ENCODE measurements around the gene TMEM168. TPM values are rescaled to one million over a fixed set of nuclear protein-coding genes. Genes with fewer than 3 reads are reported as not detected.
"Not testable (repeated sequence)": the region's sequence is repeated elsewhere in the genome, so short reads cannot be mapped to it uniquely, and the experiment has no call there.

TMEM168 gene
- total RNA-seq, 1 donor from 2014 or later: 23.3 TPM

GRCh38 chr7:112799448-112800120, 9.4 kb upstream of the TMEM168 start:
- Mint-ChIP-seq H3K4me3 (no peak overlapping the region), H3K9me3 (no peaks in the 10 kb centered on the region), H3K27ac (ENCODE audit: unreplicated experiment) (no peak overlapping the region), H3K36me3 (ENCODE audit: low read depth) (no peaks in the 10 kb centered on the region), H3K4me1 (no peaks in the 10 kb centered on the region), H3K27me3 (ENCODE audit: low read depth) (no peaks in the 10 kb centered on the region)
- no peak for TF ChIP-seq CTCF (conservative IDR thresholded peaks at IDR 0.05)
- no peak for DNase-seq (ENCODE audit: low read depth, low spot score)

GRCh38 chr7:112798274-112799159, 8.3 kb upstream of the TMEM168 start:
- H3K4me1 Mint-ChIP-seq: no peaks in the 10 kb centered on the region
- no peaks in the 10 kb centered on the region for H3K9me3 Mint-ChIP-seq
- no peaks in the 10 kb centered on the region for H3K36me3 Mint-ChIP-seq (ENCODE audit: low read depth)
- no peak for DNase-seq (ENCODE audit: low read depth, low spot score)
- H3K4me3 Mint-ChIP-seq: no peak overlapping the region
- no peak overlapping the region for H3K27ac Mint-ChIP-seq (ENCODE audit: unreplicated experiment)
- no peak for TF ChIP-seq CTCF (conservative IDR thresholded peaks at IDR 0.05)
- H3K27me3 Mint-ChIP-seq (ENCODE audit: low read depth): no peaks in the 10 kb centered on the region

GRCh38 chr7:112796552-112796951, 6.4 kb upstream of the TMEM168 start:
- H3K27ac Mint-ChIP-seq (ENCODE audit: unreplicated experiment); DNase-seq (ENCODE audit: low read depth, low spot score); H3K27me3 Mint-ChIP-seq (ENCODE audit: low read depth); H3K36me3 Mint-ChIP-seq (ENCODE audit: low read depth); H3K4me3 Mint-ChIP-seq; H3K4me1 Mint-ChIP-seq; H3K9me3 Mint-ChIP-seq: not testable (repeated sequence)

GRCh38 chr7:112792441-112792840, 2.2 kb upstream of the TMEM168 start:
- no peak for DNase-seq (ENCODE audit: low read depth, low spot score)
- peaks cover 5% of the 10 kb centered on the region for H3K9me3 Mint-ChIP-seq
- H3K27me3 Mint-ChIP-seq (ENCODE audit: low read depth): no peaks in the 10 kb centered on the region
- H3K27ac Mint-ChIP-seq (ENCODE audit: unreplicated experiment): no peak overlapping the region
- H3K4me1 Mint-ChIP-seq: peaks cover 29% of the 10 kb centered on the region
- TF ChIP-seq CTCF (conservative IDR thresholded peaks at IDR 0.05): no peak
- peak overlapping the region; percentile 65 for H3K4me3 Mint-ChIP-seq
- H3K36me3 Mint-ChIP-seq (ENCODE audit: low read depth): peaks cover 12% of the 10 kb centered on the region

- no peak overlapping the region for H3K27ac Mint-ChIP-seq (ENCODE audit: unreplicated experiment)
- DNase-seq (ENCODE audit: low read depth, low spot score): no peak
- H3K27me3 Mint-ChIP-seq (ENCODE audit: low read depth): no peaks in the 10 kb centered on the region
- peak overlapping the region; percentile 89 for H3K4me3 Mint-ChIP-seq
- H3K4me1 Mint-ChIP-seq: peaks cover 35% of the 10 kb centered on the region
- H3K36me3 Mint-ChIP-seq (ENCODE audit: low read depth): peaks cover 17% of the 10 kb centered on the region
- peaks cover 8% of the 10 kb centered on the region for H3K9me3 Mint-ChIP-seq
- TF ChIP-seq CTCF (conservative IDR thresholded peaks at IDR 0.05): no peak
Measured at GRCh38 chr7:112791465-112792168, 1.4 kb upstream of the TMEM168 start.

All from neural crest cell (in vitro differentiated cells).